ENCODE data around the gene SLC4A1AP.

Gene SLC4A1AP

DNA sequence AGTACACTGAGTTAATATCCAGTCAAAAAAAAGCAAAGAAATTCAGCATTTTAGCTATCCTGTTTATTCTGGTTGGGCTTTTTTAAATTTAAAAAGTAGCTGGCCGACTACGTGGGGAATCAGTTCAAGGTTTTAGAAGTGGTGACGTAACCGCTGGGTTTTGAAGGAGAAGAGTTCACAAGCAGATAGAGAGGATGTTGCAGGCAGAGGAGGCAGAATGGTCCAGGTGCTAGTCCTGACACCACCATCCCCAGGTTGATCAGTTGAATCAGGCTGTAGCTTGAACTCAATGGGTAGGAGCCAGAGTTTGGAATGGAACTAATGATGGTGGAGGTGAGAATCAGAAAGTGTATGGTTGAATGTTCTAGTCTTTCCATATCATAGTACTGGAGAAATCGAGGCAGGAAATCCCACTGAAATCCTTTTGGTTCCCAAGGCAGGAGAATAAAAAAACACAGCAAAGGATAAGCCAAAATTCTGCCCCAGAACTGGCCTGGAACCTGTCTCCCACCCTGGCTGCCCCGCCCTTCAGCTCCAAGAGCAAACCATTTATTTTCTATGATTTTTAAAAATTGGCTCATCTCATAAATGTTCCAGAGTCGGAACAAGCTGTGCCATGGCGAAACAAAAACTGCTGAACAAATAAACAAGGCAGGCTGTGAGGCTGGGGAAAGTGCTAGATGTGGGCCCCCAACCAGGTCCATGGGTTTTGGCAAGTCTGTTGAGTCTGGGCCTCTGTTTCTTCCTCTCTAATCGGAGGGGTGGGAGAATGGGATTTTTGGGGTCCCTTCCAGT, 44.0 kb downstream of the SLC4A1AP start:
- H2BK12ac ChIP-seq (ENCODE audit: low read length), result no peak overlapping the region
- H3K9ac ChIP-seq (ENCODE audit: low read length), result no peak overlapping the region
- no peaks in the 10 kb centered on the region for H3K36me3 ChIP-seq (ENCODE audit: control insufficient read depth in 1 of 2, insufficient read depth in 2 of 2, low read length in 2 of 2)
- H3K79me2 ChIP-seq (ENCODE audit: control insufficient read depth, insufficient read depth, low read length, poor library complexity), result no peaks in the 10 kb centered on the region
- no peak overlapping the region for H3K18ac ChIP-seq (ENCODE audit: low read length)
- no peak overlapping the region for H2BK5ac ChIP-seq (ENCODE audit: low read depth, low read length, poor library complexity)
- H3K23ac ChIP-seq (ENCODE audit: low read length), result no peak overlapping the region
- no peak overlapping the region for H3K27ac ChIP-seq (ENCODE audit: low read depth, low read length)
- H3K9me3 ChIP-seq (ENCODE audit: insufficient read depth, low read depth, low read length), result no peaks in the 10 kb centered on the region
- no peak overlapping the region for H3K4ac ChIP-seq (ENCODE audit: low read depth, low read length)
- no peak overlapping the region for H3K4me2 ChIP-seq (ENCODE audit: low read length)
- H3K4me1 ChIP-seq (ENCODE audit: control insufficient read depth in 1 of 2, insufficient read depth in 2 of 2, low read length in 2 of 2), result peaks cover 4 to 8% of the 10 kb centered on the region in 2 experiments
- no peak overlapping the region for H2AK5ac ChIP-seq (ENCODE audit: low read length)
- no peak overlapping the region for H4K91ac ChIP-seq (ENCODE audit: low read depth, low read length)
- no CpG with 5 or more reads among the region's 9 CpGs for WGBS (ENCODE audit: extremely low coverage, insufficient coverage, insufficient read length)
- H4K12ac ChIP-seq (ENCODE audit: low read depth, low read length), result no peak overlapping the region
- no peak overlapping the region for H2AFZ ChIP-seq (ENCODE audit: insufficient read depth, low read length, poor library complexity)
- no peak overlapping the region for H3K4me3 ChIP-seq (ENCODE audit: low read depth, low read length)
- no peak overlapping the region for H3K14ac ChIP-seq (ENCODE audit: low read length)
- DNase-seq, result no peak
- H4K8ac ChIP-seq (ENCODE audit: low read depth, low read length), result no peak overlapping the region
- peaks cover 3% of the 10 kb centered on the region for H3K79me1 ChIP-seq (ENCODE audit: low read length)
- H3K27me3 ChIP-seq (ENCODE audit: insufficient read depth, low read length), result no peaks in the 10 kb centered on the region
- H2BK120ac ChIP-seq (ENCODE audit: insufficient read depth, low read length, poor library complexity), result no peak overlapping the region

DNA sequence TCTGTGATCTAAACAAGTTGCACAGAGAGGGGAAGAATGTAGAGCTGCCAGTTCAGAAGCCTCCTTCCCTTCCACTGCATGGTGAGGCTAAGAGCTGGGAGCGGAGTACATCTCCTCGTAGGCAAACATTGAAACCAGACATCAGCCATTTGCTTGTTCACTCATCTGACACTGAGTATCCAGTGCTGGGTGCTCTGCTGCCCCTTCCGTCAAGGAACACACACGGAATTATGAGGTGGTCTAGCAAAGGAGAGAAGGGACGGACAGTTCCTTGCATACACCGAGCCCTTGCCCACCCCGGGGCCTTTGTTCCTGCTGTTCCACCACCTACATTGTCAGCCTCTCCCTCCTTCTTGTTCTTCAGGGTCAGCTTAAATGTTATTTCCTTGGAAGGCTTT, 44.6 kb downstream of the SLC4A1AP start:
- Histone ChIP-seq H2BK12ac (ENCODE audit: low read length) (no peak overlapping the region), H3K27ac (ENCODE audit: low read depth, low read length) (no peak overlapping the region), H3K4me2 (ENCODE audit: low read length) (no peak overlapping the region), H3K9me3 (ENCODE audit: insufficient read depth, low read depth, low read length) (no peaks in the 10 kb centered on the region), H3K36me3 (ENCODE audit: control insufficient read depth in 1 of 2, insufficient read depth in 2 of 2, low read length in 2 of 2) (no peaks in the 10 kb centered on the region), H2BK120ac (ENCODE audit: insufficient read depth, low read length, poor library complexity) (no peak overlapping the region), H2AFZ (ENCODE audit: insufficient read depth, low read length, poor library complexity) (no peak overlapping the region), H3K79me1 (ENCODE audit: low read length) (peaks cover 3% of the 10 kb centered on the region), H3K4ac (ENCODE audit: low read depth, low read length) (no peak overlapping the region), H2BK5ac (ENCODE audit: low read depth, low read length, poor library complexity) (no peak overlapping the region), H3K4me3 (ENCODE audit: low read depth, low read length) (no peak overlapping the region), H4K12ac (ENCODE audit: low read depth, low read length) (no peak overlapping the region), H3K18ac (ENCODE audit: low read length) (no peak overlapping the region), H4K91ac (ENCODE audit: low read depth, low read length) (no peak overlapping the region), H3K79me2 (ENCODE audit: control insufficient read depth, insufficient read depth, low read length, poor library complexity) (no peaks in the 10 kb centered on the region), H4K8ac (ENCODE audit: low read depth, low read length) (no peak overlapping the region), H2AK5ac (ENCODE audit: low read length) (no peak overlapping the region), H3K27me3 (ENCODE audit: insufficient read depth, low read length) (no peaks in the 10 kb centered on the region), H3K9ac (ENCODE audit: low read length) (no peak overlapping the region), H3K4me1 (ENCODE audit: control insufficient read depth in 1 of 2, insufficient read depth in 2 of 2, low read length in 2 of 2) (peaks cover 4 to 8% of the 10 kb centered on the region in 2 experiments), H3K23ac (ENCODE audit: low read length) (no peak overlapping the region), H3K14ac (ENCODE audit: low read length) (no peak overlapping the region)
- WGBS (ENCODE audit: extremely low coverage, insufficient coverage, insufficient read length), result no CpG with 5 or more reads among the region's 7 CpGs
- DNase-seq, result no peak

DNA sequence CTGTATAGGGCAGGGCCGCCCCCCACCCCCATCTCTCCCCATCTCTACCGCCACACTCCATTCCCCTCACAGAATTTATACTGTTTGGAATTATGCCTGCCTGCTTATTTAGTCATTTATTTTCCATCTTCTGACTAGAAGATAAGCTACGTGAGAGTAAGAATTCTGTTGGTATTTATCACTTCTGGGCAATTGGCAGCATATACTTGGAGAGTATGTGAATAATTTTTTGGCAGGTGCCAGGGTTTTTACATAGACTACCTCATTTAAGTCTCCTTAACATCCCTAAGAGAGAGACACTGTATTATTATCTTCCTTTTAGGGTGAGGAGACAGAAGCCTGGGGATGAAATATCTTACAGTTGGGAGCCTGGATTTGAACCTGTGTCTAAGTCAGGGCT, 45.0 kb downstream of the SLC4A1AP start:
- no peaks in the 10 kb centered on the region for H3K79me2 ChIP-seq (ENCODE audit: control insufficient read depth, insufficient read depth, low read length, poor library complexity)
- no peak overlapping the region for H3K4me3 ChIP-seq (ENCODE audit: low read depth, low read length)
- no peak overlapping the region for H2BK5ac ChIP-seq (ENCODE audit: low read depth, low read length, poor library complexity)
- no peak overlapping the region for H3K27ac ChIP-seq (ENCODE audit: low read depth, low read length)
- H3K18ac ChIP-seq (ENCODE audit: low read length), result no peak overlapping the region
- no peaks in the 10 kb centered on the region for H3K36me3 ChIP-seq (ENCODE audit: control insufficient read depth in 1 of 2, insufficient read depth in 2 of 2, low read length in 2 of 2)
- no peak overlapping the region for H2BK120ac ChIP-seq (ENCODE audit: insufficient read depth, low read length, poor library complexity)
- H4K12ac ChIP-seq (ENCODE audit: low read depth, low read length), result no peak overlapping the region
- H3K4me1 ChIP-seq (ENCODE audit: control insufficient read depth in 1 of 2, insufficient read depth in 2 of 2, low read length in 2 of 2), result peaks cover 4 to 8% of the 10 kb centered on the region in 2 experiments
- no peak overlapping the region for H2AK5ac ChIP-seq (ENCODE audit: low read length)
- no peak overlapping the region for H3K4ac ChIP-seq (ENCODE audit: low read depth, low read length)
- no peaks in the 10 kb centered on the region for H3K27me3 ChIP-seq (ENCODE audit: insufficient read depth, low read length)
- no peak overlapping the region for H2BK12ac ChIP-seq (ENCODE audit: low read length)
- no peak overlapping the region for H3K9ac ChIP-seq (ENCODE audit: low read length)
- H4K91ac ChIP-seq (ENCODE audit: low read depth, low read length), result no peak overlapping the region
- peaks cover 3% of the 10 kb centered on the region for H3K79me1 ChIP-seq (ENCODE audit: low read length)
- no peak overlapping the region for H3K23ac ChIP-seq (ENCODE audit: low read length)
- H4K8ac ChIP-seq (ENCODE audit: low read depth, low read length), result no peak overlapping the region
- no peaks in the 10 kb centered on the region for H3K9me3 ChIP-seq (ENCODE audit: insufficient read depth, low read depth, low read length)
- DNase-seq, result no peak
- no CpG with 5 or more reads among the region's 3 CpGs for WGBS (ENCODE audit: extremely low coverage, insufficient coverage, insufficient read length)
- H2AFZ ChIP-seq (ENCODE audit: insufficient read depth, low read length, poor library complexity), result no peak overlapping the region
- H3K14ac ChIP-seq (ENCODE audit: low read length), result no peak overlapping the region
- H3K4me2 ChIP-seq (ENCODE audit: low read length), result no peak overlapping the region

DNA sequence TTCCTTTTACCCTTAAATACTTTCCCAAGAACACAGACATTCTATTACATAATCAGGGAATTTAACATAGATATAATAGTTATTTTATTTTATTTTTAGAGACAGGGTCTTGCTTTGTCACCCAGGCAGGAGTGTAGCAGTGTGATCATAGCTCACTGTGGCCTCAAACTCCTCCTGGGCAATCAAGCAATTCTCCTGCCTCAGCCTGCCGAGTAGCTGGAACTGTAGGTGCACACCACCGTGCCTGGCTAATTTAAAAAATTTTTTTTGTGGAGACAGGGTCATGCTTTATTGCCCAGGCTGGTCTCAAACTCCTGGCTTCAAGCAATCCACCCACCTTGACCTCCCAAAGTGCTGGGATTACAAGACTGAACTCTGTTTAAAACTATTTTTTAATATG, 45.6 kb downstream of the SLC4A1AP start:
- H3K9me3 ChIP-seq (ENCODE audit: insufficient read depth, low read depth, low read length), result no peaks in the 10 kb centered on the region
- H3K79me1 ChIP-seq (ENCODE audit: low read length), result peaks cover 3% of the 10 kb centered on the region
- no peak overlapping the region for H3K4me3 ChIP-seq (ENCODE audit: low read depth, low read length)
- peaks cover 4 to 8% of the 10 kb centered on the region in 2 experiments for H3K4me1 ChIP-seq (ENCODE audit: control insufficient read depth in 1 of 2, insufficient read depth in 2 of 2, low read length in 2 of 2)
- H4K91ac ChIP-seq (ENCODE audit: low read depth, low read length), result no peak overlapping the region
- H4K12ac ChIP-seq (ENCODE audit: low read depth, low read length), result no peak overlapping the region
- H3K79me2 ChIP-seq (ENCODE audit: control insufficient read depth, insufficient read depth, low read length, poor library complexity), result no peaks in the 10 kb centered on the region
- WGBS (ENCODE audit: extremely low coverage, insufficient coverage, insufficient read length), result no CpG with 5 or more reads among the region's 2 CpGs
- H3K9ac ChIP-seq (ENCODE audit: low read length), result no peak overlapping the region
- no peak overlapping the region for H3K4me2 ChIP-seq (ENCODE audit: low read length)
- H2BK12ac ChIP-seq (ENCODE audit: low read length), result no peak overlapping the region
- H2BK120ac ChIP-seq (ENCODE audit: insufficient read depth, low read length, poor library complexity), result no peak overlapping the region
- H4K8ac ChIP-seq (ENCODE audit: low read depth, low read length), result no peak overlapping the region
- no peak overlapping the region for H3K23ac ChIP-seq (ENCODE audit: low read length)
- no peak overlapping the region for H2AK5ac ChIP-seq (ENCODE audit: low read length)
- no peak overlapping the region for H3K18ac ChIP-seq (ENCODE audit: low read length)
- H3K27me3 ChIP-seq (ENCODE audit: insufficient read depth, low read length), result no peaks in the 10 kb centered on the region
- H3K27ac ChIP-seq (ENCODE audit: low read depth, low read length), result no peak overlapping the region
- no peak overlapping the region for H2AFZ ChIP-seq (ENCODE audit: insufficient read depth, low read length, poor library complexity)
- no peak overlapping the region for H2BK5ac ChIP-seq (ENCODE audit: low read depth, low read length, poor library complexity)
- DNase-seq, result no peak
- H3K14ac ChIP-seq (ENCODE audit: low read length), result no peak overlapping the region
- H3K4ac ChIP-seq (ENCODE audit: low read depth, low read length), result no peak overlapping the region
- no peaks in the 10 kb centered on the region for H3K36me3 ChIP-seq (ENCODE audit: control insufficient read depth in 1 of 2, insufficient read depth in 2 of 2, low read length in 2 of 2)
